ENCODE results near the gene FAM237A.

The FAM237A gene

DNA sequence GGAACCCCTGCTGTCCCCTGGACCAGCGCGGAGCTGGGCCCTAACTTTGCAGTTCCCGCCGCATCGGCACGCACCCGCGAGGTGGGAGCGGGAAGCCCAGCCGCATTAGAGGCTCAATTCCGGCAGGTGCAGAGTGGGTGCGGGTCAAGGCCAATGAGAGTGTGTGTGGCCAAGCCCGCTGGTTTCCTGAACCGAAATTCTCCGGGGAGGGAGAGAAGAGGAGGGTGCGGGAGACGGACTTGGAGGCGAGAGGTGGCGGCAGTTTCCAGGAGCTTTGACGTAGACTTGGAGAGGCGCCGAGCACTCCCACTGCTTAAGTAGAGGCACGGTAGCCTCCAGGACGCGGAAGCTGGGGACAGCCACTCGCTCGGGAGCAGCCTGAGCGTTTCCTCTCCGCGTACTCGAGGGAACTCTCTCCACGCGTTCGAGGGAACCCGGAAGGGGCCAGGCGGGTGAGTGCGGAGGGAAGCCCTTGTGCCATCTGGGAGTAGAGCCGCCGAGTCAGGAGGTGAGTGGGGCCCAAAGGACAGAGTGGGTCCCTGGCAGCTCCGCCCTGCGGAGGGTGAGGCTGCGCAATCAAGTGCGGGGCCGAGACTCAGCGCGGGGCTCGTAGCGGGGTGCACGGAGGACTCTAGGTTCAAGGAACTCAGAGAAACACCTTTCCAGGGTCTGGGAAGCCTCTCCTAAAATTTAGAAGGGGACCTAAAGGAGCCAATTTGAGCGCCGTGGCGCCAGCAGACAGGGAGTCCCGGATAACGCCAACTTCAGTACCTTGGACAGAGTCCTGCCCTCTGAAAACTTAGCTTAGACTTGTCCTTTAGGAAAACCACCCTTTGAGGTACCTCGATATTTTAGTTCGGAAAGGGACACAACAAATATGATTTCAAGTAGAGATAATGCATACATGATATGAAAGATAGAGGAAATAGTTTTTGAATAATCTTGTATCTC lies at the start of gene FAM237A:
Gene FAM237A, plus strand, starts transcription at position 413 of the 951 bp plus-strand sequence. CDS start 1,750 bp downstream, outside the sequence.
- DNase-seq: no peak

DNA sequence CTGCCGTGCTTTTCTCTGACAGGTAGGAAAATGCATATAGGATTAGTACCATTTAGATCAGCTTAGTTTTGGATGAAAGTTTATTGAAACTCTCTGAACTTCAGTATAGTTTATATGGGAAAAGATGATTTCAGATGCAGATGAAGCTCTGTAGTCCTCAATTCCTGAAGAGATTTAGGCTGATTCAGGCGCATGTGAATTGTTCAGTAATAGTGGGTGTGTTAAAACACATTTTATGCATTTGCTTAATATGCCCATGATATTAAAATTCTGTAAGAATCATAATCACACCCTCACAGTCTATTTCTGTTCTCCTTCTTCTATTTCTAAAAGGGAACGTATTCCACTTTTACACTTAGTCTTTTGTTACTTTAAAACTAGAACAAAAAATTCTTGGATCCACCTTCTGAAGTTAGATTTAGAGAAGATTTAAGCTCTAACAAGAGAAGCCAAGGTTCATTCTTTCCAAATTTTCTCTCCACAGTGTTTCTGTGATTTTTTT lies 44.5 kb upstream of the FAM237A start:
- no peak for DNase-seq

DNA sequence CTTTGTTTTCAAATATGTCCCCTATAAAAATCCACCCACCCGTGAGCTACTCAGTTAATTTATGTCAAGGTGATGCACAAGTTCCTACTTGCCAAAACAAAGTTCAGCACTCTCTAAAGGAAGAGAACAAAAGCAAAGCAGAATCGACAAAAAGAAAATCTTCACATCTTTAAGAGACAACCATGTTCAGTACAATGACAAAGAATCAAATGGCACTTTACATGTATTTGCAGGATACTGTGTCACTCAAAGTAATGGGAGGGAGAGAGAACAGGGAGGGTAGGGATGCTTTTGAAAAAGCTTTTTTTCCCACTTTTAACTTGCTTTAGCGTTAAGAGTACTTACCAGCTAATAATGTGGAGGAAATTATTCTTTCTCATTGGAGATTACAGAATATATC lies 39.0 kb upstream of the FAM237A start:
- no peak for DNase-seq

DNA sequence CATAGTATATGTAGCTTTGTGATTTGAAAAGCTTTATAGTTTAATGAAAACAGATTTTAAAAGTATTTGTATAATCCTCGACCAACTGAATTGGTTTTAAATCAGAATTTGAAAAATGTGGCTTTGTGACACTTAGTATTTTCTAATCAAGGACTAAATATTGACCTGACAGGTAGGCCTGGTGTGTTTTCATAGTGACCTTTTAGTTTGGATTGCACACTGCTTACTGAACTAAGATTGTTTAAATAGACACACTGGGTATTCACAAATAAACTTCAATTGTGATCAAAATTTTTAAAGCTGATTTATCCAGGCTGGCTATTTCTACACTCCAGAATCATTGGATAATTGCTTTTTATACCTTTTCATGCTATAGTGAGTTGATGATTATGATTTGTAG lies 31.8 kb upstream of the FAM237A start:
- DNase-seq: no peak

DNA sequence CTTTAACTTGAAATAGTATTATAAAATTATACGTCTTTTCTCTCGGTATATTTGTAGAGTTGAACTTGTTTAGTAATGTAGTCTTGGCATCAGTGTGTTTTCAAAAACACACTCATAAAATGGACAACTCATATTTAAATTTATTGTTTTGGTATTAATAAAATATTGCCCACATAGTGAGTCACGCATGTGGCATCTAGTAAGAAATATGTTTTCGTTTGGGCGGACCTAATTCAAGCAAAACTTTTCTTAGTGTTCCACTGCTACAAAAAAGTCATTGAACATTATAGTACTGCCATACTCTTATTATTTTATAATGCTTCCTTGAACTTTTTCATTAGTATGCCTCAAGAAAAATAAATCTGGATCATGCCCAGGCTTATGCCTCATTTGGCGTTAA lies 31.1 kb upstream of the FAM237A start:
- DNase-seq: no peak

DNA sequence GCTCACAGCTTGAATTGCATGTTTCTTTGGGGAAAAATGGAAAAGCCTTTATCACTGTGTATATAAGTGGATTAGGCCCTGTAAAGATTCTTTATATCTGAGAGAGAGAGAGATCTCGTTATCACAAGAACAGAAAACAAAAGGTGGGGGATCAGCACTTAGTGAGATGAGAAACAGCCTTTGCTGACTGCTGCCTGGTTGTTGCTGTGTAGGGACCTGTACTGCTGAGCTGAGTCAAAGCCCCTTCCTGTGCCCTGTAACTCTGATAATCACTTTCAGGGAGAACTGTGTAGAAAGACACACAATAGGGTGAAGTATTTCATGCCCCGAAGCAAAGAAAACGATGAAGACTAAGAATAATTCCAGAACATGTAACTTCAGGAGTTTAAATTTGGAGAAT lies 30.6 kb upstream of the FAM237A start:
- no peak for DNase-seq

DNA sequence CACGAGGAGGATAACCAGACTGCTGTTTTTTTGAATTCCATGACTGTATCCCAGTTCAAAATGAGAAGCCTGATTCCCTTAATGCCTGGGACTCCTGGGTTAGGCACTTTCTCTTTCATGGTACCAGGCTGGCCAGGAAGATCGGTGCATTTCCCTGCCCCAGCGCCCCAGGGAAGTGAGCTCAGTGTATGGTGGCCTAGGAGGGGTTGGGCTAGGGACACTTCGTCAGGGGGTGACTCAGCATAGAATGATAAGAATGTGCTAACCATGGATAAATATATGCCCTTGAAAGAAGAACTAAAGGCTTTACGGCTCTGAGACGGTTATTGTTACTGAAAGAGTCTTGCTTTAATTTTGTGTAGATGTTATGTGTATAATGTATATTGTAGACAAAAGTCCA lies 27.5 kb upstream of the FAM237A start:
- no peak for DNase-seq

DNA sequence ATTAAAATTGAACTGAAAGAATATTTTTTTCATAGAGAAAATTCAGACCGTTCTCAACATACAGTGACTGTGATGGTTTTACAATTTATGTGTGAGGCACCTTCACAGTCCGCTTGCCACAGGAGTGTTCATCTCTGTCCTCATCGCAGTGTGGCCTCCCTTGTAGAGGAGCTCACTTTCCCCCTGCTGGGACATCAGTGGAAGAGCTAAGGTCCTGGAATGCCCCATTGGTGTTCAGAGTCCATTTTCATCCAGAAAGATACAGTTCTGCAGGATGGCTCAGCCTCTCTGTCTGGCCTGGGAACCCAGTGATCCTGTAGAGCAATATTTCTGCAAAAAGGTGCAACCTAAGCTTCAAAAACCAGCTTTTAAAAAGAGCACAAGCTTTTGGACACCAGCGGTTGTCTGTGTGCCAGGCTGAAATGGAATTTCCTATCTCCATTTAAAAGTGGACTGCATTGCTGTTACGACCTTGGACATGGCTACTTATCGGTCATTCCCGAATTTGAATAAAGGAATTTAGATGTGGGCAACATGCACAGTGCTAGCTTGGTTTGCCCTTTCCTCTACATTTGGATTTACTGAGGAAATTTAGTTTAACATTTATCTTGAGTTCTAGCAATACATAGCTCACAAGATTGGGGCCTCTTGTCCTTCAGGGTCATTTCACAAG lies 26.7 kb upstream of the FAM237A start:
- DNase-seq: no peak

DNA sequence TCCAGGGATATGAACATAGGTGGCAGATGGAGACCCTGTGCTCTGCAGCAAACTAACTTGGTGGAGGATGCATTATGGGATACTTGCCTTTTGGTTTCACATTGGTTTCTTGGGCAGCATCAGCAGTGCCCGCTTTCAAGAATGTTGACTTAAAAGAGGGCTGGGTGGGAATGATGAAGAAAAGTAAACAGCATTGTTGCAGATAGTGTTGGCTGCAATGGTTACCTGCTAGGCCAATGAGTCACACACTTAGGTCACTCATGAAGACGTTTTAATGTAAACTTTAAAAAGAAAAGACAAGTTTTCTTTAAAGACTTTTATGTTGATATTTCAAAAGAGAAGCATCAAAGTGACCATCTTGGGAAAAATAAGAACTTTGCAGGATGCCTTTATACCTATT lies 26.1 kb upstream of the FAM237A start:
- no peak for DNase-seq

DNA sequence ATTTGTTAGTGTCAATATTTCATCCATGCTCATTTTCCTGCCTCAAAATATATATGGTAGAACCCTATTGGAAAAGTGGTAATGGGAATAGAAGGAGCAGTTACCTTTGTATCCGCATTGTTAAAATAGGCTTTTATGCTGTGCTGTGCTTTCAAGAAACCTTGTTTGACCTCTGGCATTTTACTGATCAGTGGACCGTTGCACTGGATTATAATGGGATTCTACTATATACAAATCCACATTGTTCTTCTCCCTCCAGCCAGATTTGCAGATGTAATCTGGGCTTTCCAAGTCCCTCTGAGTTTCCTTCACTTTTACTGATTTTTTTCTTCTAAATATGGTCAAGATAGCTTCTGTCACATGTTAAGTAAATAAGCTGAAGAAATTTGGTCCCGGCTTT lies 23.3 kb upstream of the FAM237A start:
- DNase-seq: no peak

DNA sequence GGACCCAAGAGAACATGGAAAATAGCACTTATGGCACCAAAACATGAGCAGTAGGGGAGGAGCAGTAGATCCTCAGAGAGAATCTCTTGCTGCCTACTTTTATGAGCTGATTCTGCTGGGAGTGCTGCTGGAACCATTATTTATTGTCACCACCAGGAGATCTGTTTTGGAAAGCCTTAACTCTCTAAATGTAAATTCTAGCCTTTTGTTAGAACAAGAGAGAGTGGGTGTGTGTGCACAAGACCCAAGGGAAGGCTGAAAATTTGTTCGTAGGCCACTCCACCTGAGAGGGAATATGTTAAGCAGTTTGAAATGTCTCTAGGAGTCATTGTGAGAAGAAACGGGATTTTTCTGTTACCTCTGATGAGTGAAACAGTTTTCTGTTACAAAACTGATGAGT lies 16.2 kb upstream of the FAM237A start:
- DNase-seq: no peak

DNA sequence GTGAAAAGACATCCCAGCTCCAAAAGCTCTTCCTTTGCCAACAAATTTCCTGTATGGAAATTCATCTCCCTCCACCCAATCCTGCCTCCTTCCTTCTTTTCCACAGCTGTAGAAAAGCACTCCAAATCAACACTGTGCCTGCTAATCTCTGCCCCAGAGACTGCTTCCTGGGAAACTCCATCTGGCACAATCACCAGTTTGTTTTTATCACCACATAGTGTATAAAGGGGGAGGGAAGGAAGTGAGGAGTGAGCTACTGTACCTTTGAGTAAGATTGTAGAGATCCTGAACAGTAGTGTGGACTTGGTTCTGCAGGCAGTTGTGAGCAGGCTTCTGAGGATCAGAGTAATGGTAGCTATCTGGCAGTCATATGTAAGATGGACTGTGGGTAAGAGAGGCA lies 14.7 kb upstream of the FAM237A start:
- DNase-seq: no peak

DNA sequence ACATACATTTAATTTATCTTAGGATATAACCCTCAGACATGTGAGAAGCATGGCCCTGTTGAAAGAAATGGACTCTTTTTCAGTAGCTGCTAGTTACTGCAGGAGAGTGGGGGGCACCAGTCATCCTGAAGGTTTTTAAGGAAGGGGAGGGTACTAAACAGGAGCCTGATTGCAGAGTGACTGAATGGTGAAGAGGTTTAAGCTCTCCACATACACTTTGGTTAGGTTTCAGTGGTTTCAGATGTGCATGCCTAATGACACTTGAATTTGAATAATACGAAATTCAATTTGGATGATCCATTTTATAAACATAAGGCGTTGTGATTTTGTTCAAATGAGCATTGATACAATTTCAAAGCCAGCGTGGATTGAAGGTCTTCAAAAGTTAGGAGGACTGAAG lies 10.9 kb upstream of the FAM237A start:
- no peak for DNase-seq

DNA sequence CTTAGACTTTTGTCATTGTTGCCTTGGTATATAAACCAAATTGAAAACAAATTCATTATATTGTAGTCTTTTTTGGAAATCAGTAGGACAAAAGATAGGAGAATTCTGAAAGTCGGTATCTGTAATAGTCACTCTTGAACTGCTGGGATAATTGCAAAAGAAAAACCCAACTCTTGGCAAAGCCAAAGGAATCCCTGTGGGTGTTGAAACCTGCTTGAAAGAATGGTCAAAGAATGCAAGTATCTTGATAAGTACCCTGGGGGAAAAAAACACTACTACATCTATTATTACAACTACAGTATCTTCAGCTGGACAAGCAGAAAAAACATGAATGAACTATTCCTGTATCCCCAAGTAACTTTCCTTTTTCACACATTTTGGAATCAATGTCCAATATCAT lies 7.3 kb upstream of the FAM237A start:
- DNase-seq: no peak

DNA sequence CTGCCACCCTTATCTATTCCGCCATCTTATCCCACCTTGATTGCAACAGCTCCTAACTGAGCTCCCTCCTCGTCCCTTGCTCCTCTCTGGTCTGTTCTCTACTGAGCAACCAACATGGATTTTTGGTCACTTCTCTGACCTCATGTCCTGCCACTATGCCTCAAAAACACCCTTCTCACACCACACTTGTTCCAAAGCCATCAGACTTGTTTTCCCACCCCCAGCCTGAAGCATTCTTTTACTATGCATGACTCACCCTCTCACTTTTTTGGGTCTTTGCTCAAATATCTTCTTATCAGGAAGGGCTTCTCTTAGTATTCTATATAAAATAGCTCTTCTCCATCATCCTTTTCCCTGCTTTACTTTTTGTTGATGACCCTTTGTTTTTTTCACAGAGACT lies 2.7 kb upstream of the FAM237A start:
- DNase-seq: no peak

DNA sequence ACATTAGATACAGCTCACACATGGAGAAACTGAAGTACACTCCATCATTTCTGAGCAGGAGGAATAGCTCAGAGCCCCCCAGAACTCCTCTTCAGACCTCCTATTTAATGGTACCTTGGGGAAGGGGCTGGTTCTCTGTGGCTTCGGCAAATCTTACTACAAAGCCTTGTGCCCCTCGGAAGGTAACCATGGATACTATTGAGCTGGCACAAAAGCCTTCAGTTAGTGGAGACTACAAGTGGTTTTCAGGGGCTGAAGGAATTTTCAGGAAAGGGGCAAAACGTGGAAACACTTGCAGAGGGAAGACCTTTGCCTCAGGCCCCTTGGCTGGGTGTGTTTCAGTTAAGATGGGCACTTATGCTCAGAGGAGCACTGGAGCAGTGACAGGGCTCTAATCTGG lies 1.1 kb upstream of the FAM237A start:
- no peak for DNase-seq

DNA sequence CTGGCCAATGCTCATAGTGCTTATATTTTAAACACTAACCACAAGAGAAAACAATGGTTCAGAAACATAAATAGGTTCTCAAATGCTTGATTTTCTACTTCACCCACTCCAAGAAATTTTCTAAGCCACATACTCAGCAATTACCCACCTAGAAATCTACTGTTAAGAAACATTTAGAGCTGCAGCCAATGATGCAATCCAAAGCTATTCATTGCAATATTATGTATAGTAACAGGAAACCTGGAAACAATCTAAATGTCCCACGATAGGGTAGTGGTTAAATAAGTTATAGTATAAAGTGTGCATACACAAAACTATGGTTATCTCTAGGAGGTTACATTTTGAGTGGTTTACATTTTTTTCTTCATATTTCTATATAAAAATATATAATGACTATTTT lies 5.7 kb downstream of the FAM237A start:
- DNase-seq: no peak

DNA sequence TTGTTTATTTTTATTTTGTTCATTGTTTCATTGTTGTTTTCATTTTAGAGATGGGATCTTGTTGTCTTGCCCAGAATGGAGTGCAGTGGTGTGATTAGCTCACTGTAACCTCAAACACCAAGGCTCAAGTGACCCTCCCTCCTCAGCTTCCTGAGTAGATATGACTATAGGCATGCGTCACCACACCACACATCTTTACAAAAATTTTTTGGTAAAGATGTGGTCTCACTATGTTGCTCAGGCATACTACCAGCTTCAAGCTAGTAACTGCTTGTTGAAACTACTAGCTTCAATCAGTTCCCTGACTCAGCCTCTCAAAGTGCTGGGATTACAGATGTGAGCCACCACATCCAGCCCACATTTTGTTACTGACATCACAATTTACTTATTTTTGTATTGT lies 14.8 kb downstream of the FAM237A start:
- no peak for DNase-seq

DNA sequence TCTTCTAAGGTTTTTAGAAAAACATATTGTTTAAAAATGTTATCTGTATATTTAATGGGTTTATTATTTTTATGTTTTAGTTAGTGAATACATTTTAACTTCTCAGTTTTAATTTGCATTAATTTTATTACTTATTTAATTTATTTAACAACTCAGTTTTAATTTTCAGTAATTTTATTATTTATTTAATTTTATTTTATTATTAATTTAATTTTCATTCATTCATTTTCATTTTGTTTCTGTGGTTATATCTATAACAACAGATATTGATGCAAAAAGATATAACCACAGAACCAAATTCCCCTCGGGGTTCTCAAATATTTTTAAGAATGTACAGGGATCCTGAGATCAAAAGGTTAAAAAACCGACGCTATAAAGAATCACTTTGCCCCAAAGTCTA lies 23.0 kb downstream of the FAM237A start:
- DNase-seq: no peak

DNA sequence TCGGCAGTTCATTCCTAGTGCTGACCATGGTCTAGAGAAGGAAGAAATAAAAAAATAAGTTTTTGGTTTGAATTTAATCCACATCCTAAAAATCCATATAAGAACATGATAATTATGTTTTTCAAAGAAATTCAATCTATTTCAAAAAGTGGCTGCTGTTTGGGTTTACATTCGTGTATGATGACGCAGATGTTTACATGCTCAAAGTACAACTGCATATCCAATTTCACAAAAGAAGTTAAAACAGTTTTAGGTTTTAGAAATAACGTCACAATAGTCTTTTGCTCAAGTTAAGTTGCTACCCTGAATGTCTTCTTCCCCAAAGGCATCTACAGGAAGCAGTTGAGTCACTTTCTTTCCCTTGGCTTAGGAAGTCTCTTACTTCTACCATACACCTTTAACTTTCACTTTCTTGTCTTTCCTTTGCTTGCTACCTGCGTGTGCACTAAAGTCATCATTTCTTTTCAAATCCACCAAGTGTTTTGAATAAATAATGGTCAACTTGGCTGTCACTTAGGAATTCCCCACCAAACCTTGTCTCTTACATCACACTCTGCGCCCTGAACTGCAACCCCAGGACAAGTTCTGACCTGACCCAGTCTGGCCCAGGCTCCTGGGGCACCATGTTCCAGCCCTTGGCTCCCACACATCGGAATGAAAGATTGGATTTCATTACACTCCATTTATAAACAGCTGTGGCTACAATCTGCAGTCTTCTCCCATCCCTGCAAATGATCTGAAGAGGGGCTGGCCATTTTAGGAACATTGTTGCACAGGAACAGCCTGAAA lies 28.4 kb downstream of the FAM237A start:
- no peak for DNase-seq

DNA sequence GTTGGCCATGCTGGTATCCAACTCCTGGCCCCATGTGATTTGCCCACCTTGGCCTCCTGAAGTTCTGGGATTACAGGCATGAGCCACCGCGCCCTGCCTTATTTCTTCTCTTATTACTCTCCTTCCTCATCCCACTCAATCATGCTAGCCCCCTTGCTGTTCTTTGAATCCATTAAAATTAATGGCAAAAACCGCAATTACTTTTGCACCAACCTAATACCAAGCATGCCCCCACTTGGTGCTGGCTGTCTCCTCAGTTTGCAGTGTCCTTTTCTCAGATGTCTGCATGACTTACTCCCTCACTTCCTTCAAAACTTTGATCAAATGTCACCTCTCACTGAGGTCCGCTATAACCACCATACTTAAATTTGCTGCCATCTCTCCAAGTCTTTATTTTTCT lies 41.3 kb downstream of the FAM237A start:
- no peak for DNase-seq

DNA sequence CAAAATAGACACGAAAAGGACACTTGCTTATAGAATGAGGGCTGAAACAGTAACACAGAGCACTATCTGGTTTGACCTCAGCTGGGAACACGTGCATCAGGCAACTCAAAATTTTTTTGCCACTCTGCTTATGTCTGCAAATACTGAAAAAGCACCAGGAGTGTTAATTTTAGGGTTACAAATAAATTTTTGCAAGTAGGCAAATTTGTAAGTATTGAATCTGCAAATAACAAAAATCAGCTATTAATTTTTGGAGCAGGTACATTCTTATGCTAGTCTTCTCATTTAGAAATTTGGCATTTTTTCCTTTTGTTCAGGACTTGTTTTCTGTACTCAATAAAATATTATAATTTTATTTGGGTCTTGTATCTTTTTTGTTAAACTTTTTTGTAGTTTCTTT lies 46.2 kb downstream of the FAM237A start:
- DNase-seq: no peak

DNA sequence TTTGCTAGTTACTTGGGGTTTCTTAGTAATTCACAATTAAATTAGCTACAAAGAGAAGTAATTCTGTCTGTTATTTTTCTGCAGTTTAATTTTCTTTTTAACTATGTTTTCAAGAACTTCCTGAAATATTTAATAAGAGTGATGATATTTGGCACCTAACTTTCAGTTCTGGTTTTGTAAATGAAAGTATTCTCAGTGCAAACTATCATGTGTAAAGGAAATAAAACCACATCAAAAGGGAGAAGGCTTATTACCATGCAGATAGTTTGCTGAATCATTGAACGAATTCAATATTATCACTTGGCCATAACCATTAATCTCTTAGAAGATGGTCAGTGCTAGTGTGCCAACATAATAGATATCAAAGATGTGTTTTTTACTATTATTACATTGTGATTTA lies 46.7 kb downstream of the FAM237A start:
- DNase-seq: no peak
